Measurements from ENCODE around the gene CALCA. TPM values are rescaled to one million over a fixed set of nuclear protein-coding genes. Genes with fewer than 3 reads are reported as not detected.

Gene CALCA, protein sequence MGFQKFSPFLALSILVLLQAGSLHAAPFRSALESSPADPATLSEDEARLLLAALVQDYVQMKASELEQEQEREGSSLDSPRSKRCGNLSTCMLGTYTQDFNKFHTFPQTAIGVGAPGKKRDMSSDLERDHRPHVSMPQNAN
- total RNA-seq (1 to 10 TPM in 1 of 2 donors, under 1 TPM in 1; 0.41 to 1.3 TPM), polyA plus RNA-seq (ENCODE audit: insufficient read length in 6 of 6) (1 to 10 TPM; 2.0 to 3.1 (median 2.6) TPM)
- long read RNA-seq, donor 1 = 0 reads
- long read RNA-seq, donor 2 = 0 reads
- long read RNA-seq, donor 3, partial matches to known transcripts = 0 of 1 reads
- long read RNA-seq, donor 3, other reads (novel, unspliced or antisense) = 0 of 1 reads
- long read RNA-seq, donor 4 = 0 reads
- long read RNA-seq, donor 5, partial matches to known transcripts = 0 of 1 reads
- long read RNA-seq, donor 5, other reads (novel, unspliced or antisense) = 0 of 1 reads
- long read RNA-seq, donor 6, partial matches to known transcripts = 0 of 1 reads
- long read RNA-seq, donor 6, other reads (novel, unspliced or antisense) = 0 of 1 reads
- long read RNA-seq, donor 7 = 0 reads
- long read RNA-seq, donor 8 = 0 reads
- long read RNA-seq, donor 9 = 0 reads
- long read RNA-seq, donor 10, partial matches to known transcripts = 0 of 3 reads
- long read RNA-seq, donor 10, other reads (novel, unspliced or antisense) = 2 of 3 reads
- long read RNA-seq, donor 11, partial matches to known transcripts = 366 of 373 reads
- long read RNA-seq, donor 11, other reads (novel, unspliced or antisense) = 7 of 373 reads
- long read RNA-seq, donor 12 = 0 reads

DNA sequence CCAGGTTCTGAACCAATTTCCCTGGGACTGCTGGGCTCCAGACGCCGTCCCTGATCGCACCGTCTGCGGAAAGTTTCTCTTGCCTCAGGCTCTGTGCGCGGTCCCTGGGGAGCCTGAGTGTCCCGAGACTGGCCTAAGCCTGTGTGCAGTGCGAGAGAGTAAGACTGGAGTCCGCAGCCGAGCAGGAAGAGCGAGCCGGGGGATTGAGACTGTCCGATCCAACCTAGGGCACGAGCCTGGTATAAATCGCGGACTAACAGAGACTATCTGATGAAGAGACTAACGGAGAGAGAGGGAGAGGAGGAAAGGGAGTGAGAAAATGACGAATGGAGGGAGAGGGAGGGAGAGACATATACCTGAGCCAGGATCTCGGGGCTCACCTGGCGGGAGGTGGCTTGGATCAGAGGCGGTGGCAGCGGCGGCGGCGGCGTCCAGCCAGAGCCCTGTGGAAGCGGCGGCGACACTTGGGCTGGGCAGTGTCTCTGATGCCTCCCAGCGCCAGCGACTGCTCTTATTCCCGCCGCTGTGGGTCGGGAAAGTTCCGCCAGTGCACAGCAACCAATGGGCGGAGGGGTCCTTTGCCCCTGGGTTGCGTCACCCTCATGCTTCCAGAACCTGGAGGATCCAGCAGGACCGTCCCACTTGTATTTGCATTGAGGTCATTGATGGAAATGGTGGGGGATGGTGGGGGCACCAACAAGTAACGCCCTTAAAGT is at the start of gene CALCA:
Gene CALCA (minus strand): TSS at position 487 of the 716 bp plus-strand sequence. CDS start 1,159 bp downstream, outside the sequence.
- DNase-seq (peak in 1 of 4 donors; percentile 73), ATAC-seq (no peak)
- intact Hi-C loops (cut with DNase I) = no loop called here
- Histone ChIP-seq H3K4me1 (peaks cover 13 to 19% of the 10 kb centered on the region in 2 donors), H3K27me3 (peaks cover 68 to 95% of the 10 kb centered on the region in 2 donors), H3K36me3 (no peaks in the 10 kb centered on the region), H3K27ac (no peak within 1 kb of the TSS), H3K9me3 (no peaks in the 10 kb centered on the region), H3K4me3 (no peak within 1 kb of the TSS)
- TF ChIP-seq, protein P1, sequence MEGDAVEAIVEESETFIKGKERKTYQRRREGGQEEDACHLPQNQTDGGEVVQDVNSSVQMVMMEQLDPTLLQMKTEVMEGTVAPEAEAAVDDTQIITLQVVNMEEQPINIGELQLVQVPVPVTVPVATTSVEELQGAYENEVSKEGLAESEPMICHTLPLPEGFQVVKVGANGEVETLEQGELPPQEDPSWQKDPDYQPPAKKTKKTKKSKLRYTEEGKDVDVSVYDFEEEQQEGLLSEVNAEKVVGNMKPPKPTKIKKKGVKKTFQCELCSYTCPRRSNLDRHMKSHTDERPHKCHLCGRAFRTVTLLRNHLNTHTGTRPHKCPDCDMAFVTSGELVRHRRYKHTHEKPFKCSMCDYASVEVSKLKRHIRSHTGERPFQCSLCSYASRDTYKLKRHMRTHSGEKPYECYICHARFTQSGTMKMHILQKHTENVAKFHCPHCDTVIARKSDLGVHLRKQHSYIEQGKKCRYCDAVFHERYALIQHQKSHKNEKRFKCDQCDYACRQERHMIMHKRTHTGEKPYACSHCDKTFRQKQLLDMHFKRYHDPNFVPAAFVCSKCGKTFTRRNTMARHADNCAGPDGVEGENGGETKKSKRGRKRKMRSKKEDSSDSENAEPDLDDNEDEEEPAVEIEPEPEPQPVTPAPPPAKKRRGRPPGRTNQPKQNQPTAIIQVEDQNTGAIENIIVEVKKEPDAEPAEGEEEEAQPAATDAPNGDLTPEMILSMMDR (IDR thresholded peaks at IDR 0.05) = no peak

DNA sequence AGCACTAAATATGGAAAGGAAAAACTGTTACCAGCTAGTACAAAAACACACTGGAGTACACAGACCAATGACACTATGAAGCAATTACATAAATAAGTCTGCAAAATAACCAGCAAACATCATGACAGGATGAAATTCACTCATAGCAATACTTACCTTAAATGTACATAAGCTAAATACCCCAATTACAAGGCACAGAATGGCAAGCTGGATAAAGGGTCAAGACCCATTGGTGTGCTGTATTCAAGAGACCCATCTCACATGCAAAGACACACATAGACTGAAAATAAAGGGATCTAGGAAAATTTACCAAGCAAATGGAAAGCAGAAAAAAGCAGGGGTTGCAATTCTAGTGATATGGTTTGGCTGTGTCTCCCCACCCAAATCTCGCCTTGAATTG is 44.0 kb upstream of the CALCA start:
- H3K4me3 ChIP-seq = no peak overlapping the region
- no peaks in the 10 kb centered on the region for H3K36me3 ChIP-seq
- DNase-seq (no peak), ATAC-seq (no peak)
- TF ChIP-seq, protein P1 (IDR thresholded peaks at IDR 0.05) = no peak
- H3K27ac ChIP-seq = no peak overlapping the region
- intact Hi-C loops (cut with DNase I) = no loop called here
- peaks cover 0 to 30% of the 10 kb centered on the region in 2 donors for H3K9me3 ChIP-seq
- no peaks in the 10 kb centered on the region for H3K4me1 ChIP-seq
- H3K27me3 ChIP-seq = peaks cover 0 to 4% of the 10 kb centered on the region in 2 donors

DNA sequence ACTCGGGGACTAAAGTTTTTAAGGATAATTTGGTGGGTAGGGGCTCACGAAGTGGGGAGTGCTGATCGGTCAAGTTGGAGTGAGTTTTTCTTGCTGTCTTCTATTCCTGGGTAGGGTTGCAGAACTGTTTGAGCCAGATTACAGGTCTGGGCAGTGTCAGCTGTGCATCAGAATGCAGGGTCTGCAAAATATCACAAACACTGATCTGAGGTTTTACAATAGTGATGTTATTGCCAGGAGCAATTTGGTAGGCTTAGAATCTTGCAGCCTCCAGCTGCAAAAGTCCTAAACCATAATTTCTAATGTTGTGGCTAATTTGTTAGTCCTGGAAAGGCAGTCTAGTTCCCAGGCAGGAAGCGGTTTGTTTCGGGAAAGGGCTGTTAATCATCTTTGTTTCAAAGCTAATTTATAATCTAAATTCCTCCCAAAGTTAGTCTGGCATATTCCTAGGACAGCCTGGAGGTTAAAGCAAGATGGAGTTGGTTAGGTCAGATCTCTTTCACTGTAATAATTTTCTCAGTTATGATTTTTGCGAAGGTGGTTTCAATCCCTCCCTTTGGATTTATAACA is 39.7 kb upstream of the CALCA start:
- Histone ChIP-seq H3K4me3 (no peak overlapping the region), H3K9me3 (peaks cover 0 to 13% of the 10 kb centered on the region in 2 donors), H3K27me3 (peaks cover 7 to 17% of the 10 kb centered on the region in 2 donors), H3K36me3 (no peaks in the 10 kb centered on the region), H3K4me1 (no peaks in the 10 kb centered on the region), H3K27ac (no peak overlapping the region)
- intact Hi-C loops (cut with DNase I) = no loop called here
- ATAC-seq (no peak), DNase-seq (peak in 2 of 4 donors; percentile 4 to 19)
- TF ChIP-seq, protein P1 (IDR thresholded peaks at IDR 0.05) = no peak

DNA sequence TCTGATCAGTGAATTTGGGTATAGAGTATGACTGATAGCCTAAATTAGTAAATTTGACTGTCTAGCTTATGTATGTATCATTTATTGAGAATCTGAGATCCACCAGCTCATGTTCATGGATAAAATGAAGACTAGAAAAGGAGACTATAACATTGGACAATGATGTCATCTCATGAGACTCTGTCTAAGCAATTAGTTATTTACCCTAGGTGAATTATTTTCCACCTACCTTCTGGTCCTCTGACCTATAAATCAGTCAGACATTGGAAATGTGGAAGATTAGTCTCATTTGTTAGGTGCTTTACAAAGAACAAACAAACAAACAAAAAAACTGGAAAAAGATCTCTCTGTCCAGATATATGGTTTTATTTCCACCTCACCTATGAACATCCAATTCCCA is 38.7 kb upstream of the CALCA start:
- peaks cover 7 to 17% of the 10 kb centered on the region in 2 donors for H3K27me3 ChIP-seq
- no peak for DNase-seq
- no peak for ATAC-seq
- H3K36me3 ChIP-seq = no peaks in the 10 kb centered on the region
- no peaks in the 10 kb centered on the region for H3K4me1 ChIP-seq
- H3K9me3 ChIP-seq = peaks cover 0 to 4% of the 10 kb centered on the region in 2 donors
- no peak overlapping the region for H3K4me3 ChIP-seq
- TF ChIP-seq, protein P1 (IDR thresholded peaks at IDR 0.05) = no peak
- no peak overlapping the region for H3K27ac ChIP-seq
- intact Hi-C loops (cut with DNase I) = no loop called here

Data from left lung (tissue), 14 donors.